ENCODE results near the gene DPT.

DNA sequence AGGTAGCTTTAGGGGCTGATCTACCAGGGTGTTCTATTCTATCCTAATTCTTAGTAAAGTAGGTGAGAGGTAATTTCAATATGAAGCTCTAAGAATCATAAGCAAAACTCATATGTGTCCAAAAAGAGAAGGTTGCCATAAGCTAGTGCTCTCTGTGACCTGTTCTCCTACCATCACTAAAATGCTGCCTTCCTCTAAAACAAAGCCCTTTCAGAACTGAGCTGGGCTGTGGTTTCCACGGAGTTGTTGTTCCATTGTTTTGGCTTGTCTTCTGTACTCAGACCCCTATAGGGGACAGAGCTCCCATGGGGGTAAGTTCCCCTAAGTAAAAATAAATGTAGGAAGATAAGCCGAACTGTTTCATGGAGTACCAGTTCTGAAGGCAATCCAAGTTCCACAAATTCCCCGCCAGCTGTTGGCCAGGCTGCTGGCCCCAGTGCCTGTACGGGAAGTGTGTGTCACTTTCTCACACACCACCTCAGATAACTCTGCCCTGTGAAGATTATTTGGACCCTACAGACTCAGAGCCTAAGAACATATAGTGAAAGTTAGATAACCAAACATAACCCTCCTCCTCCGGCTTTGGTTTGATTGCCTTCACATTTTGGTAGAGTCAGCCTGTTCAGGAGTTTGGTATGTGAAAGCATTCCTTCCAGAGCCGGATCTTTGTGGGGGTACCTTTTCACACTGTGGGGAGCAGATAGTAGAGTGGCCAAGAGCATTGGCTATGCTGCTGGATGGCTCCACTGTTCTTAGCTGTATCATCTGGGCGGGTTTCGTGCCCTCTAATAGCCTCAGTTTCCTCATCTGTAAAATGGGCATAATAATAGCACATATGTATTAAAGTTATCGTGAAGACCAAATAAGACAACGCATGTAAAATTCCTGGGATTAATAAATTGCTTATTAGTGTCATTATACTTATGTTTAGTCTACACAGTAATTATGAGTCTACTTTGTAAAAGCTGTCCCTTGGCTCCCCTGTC is 10.8 kb downstream of the DPT start:
- TF ChIP-seq, protein P1, sequence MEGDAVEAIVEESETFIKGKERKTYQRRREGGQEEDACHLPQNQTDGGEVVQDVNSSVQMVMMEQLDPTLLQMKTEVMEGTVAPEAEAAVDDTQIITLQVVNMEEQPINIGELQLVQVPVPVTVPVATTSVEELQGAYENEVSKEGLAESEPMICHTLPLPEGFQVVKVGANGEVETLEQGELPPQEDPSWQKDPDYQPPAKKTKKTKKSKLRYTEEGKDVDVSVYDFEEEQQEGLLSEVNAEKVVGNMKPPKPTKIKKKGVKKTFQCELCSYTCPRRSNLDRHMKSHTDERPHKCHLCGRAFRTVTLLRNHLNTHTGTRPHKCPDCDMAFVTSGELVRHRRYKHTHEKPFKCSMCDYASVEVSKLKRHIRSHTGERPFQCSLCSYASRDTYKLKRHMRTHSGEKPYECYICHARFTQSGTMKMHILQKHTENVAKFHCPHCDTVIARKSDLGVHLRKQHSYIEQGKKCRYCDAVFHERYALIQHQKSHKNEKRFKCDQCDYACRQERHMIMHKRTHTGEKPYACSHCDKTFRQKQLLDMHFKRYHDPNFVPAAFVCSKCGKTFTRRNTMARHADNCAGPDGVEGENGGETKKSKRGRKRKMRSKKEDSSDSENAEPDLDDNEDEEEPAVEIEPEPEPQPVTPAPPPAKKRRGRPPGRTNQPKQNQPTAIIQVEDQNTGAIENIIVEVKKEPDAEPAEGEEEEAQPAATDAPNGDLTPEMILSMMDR (IDR thresholded peaks at IDR 0.05), result no peak
- TF ChIP-seq EP300 (IDR thresholded peaks at IDR 0.05) (no peak), POLR2A (IDR thresholded peaks at IDR 0.05; ENCODE audit: low read depth) (no peak), POLR2AphosphoS5 (IDR thresholded peaks at IDR 0.05) (no peak)
